Transverse colon (tissue), 4 donors: ENCODE data around the gene ZBTB7C.

Source experiments
- EP300 ChIP-seq: sonication (generic); formaldehyde crosslinking; IDR thresholded peaks from one replicate; pipeline ENCODE4 v1.6.1; 2017; ENCODE audit warnings: antibody characterized with exemption, low read depth
- POLR2A ChIP-seq: fragments of 450-650 bp; IDR thresholded peaks from one replicate; pipeline ENCODE4 v1.6.1; 2016; ENCODE audit warnings: antibody characterized with exemption, mild to moderate bottlenecking, moderate library complexity
- POLR2AphosphoS5 ChIP-seq, 3 donors: sonication (generic); formaldehyde crosslinking; IDR thresholded peaks; one replicate each; pipeline ENCODE4 v1.6.1; 2016; ENCODE audit warnings: antibody characterized with exemption in 3 of 3
- TF ChIP-seq, protein P1 (sequence below), 5 experiments: fragments of 200-600 bp in 3 of 5; fragments of 450-650 bp in 2 of 5; sonication (generic) in 3 of 5; IDR thresholded peaks; 1 replicate in 2 of 5; 2 replicates in 3 of 5; pipeline ENCODE4 v1.5.1; 2016 to 2017; ENCODE audit warnings: antibody characterized with exemption in 5 of 5, inconsistent platforms in 3 of 5, mild to moderate bottlenecking in 2 of 5, moderate library complexity in 1 of 5

DNA sequence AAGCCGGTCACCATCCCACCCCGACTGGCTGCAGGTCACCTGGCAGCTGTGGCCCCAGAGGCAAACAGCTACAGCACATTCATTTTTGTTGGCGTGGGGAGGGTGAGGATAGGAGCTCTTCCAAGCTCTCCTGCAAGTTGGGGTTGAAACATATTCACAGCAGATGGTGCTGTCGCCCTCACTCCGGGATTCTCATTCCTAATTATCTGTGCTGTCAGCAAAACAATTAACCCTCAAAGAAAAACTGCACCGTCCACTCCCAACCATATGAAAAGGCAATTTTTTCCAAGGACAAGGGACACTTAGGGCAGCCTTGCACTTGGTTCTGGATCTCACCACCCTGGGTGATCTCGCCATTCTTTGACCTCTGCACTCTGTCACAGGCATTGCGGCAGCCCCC is 68.6 kb downstream of the ZBTB7C start:
- TF ChIP-seq, protein P1, sequence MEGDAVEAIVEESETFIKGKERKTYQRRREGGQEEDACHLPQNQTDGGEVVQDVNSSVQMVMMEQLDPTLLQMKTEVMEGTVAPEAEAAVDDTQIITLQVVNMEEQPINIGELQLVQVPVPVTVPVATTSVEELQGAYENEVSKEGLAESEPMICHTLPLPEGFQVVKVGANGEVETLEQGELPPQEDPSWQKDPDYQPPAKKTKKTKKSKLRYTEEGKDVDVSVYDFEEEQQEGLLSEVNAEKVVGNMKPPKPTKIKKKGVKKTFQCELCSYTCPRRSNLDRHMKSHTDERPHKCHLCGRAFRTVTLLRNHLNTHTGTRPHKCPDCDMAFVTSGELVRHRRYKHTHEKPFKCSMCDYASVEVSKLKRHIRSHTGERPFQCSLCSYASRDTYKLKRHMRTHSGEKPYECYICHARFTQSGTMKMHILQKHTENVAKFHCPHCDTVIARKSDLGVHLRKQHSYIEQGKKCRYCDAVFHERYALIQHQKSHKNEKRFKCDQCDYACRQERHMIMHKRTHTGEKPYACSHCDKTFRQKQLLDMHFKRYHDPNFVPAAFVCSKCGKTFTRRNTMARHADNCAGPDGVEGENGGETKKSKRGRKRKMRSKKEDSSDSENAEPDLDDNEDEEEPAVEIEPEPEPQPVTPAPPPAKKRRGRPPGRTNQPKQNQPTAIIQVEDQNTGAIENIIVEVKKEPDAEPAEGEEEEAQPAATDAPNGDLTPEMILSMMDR (IDR thresholded peaks at IDR 0.05), result no peak
- TF ChIP-seq EP300 (no peak), POLR2AphosphoS5 (IDR thresholded peaks at IDR 0.05) (no peak), POLR2A (no peak)
